Neural progenitor cell (in vitro differentiated cells): ENCODE data around the gene PATJ.

Experiments used
- CTCF ChIP-seq: fragments of 200-600 bp; sonication (generic); IDR thresholded peaks from 2 replicates; pipeline ENCODE4 v1.5.1; 2017; ENCODE audit warnings: antibody characterized with exemption, mild to moderate bottlenecking
- EZH2 ChIP-seq: fragments of 200-600 bp; sonication (generic); IDR thresholded peaks from 2 replicates; pipeline ENCODE4 v1.6.1; 2017; ENCODE audit warnings: antibody characterized with exemption, mild to moderate bottlenecking, moderate library complexity
- EZH2phosphoT487 ChIP-seq: fragments of 200-600 bp; sonication (generic); IDR thresholded peaks from 2 replicates; pipeline ENCODE4 v1.6.1; 2017; ENCODE audit warnings: antibody characterized with exemption

GRCh38 chr1:61708953-61709907 is 33.0 kb upstream of the PATJ start:
- no peak for TF ChIP-seq CTCF
- no peak for TF ChIP-seq EZH2
- TF ChIP-seq EZH2phosphoT487, result no peak
